Endothelial cell (in vitro differentiated cells): ENCODE data around the gene ITGA8. TPM values are rescaled to one million over a fixed set of nuclear protein-coding genes. Genes with fewer than 3 reads are reported as not detected.
"Not testable (repeated sequence)": the region's sequence is repeated elsewhere in the genome, so short reads cannot be mapped to it uniquely, and the experiment has no call there.

Experiments
- DNase-seq: peaks from one replicate; pipeline ENCODE4 v3.0.0; 2021; ENCODE audit warnings: low spot score
- H3K27ac Mint-ChIP-seq: one replicate; pipeline ENCODE4 v1.8.0; 2021; ENCODE audit warnings: mixed read lengths, inconsistent platforms; ENCODE audit not compliant: unreplicated experiment
- H3K27me3 Mint-ChIP-seq: one replicate; pipeline ENCODE4 v1.8.0; 2021; ENCODE audit warnings: mild to moderate bottlenecking, moderate library complexity, mixed read lengths, inconsistent platforms; ENCODE audit not compliant: unreplicated experiment
- H3K36me3 Mint-ChIP-seq: one replicate; pipeline ENCODE4 v1.8.0; 2021; ENCODE audit warnings: mild to moderate bottlenecking, low read depth, mixed read lengths, inconsistent platforms; ENCODE audit not compliant: unreplicated experiment
- H3K4me1 Mint-ChIP-seq: one replicate; pipeline ENCODE4 v1.8.0; 2021; ENCODE audit warnings: mild to moderate bottlenecking, mixed read lengths, inconsistent platforms; ENCODE audit not compliant: unreplicated experiment
- H3K4me3 Mint-ChIP-seq: one replicate; pipeline ENCODE4 v1.8.0; 2021; ENCODE audit warnings: mild to moderate bottlenecking, mixed read lengths, inconsistent platforms; ENCODE audit not compliant: unreplicated experiment
- H3K9me3 Mint-ChIP-seq: one replicate; pipeline ENCODE4 v1.8.0; 2021; ENCODE audit warnings: mixed read lengths, inconsistent platforms; ENCODE audit not compliant: unreplicated experiment
- CTCF ChIP-seq: fragments of 200-600 bp; sonication (generic); IDR thresholded peaks from one replicate; pipeline ENCODE4 v1.5.0; 2021; ENCODE audit warnings: antibody characterized with exemption; ENCODE audit not compliant: unreplicated experiment
- total RNA-seq: library from RNA; stranded (reverse); fragmentation: NEBNext Ultra II Directional; extraction: Animal tissue kit (Norgen Biotek cat#: 25700); gene quantifications from one replicate; pipeline ENCODE4 v1.2.1, GENCODE V29; 2021; ENCODE audit not compliant: unreplicated experiment

The ITGA8 gene
- total RNA-seq, 1 donor from 2014 or later, result 0.51 TPM

GRCh38 chr10:15478429-15478828 is 241.3 kb downstream of the ITGA8 start:
- DNase-seq, result no peak
- H3K4me3 Mint-ChIP-seq, result no peak overlapping the region
- no peak overlapping the region for H3K27ac Mint-ChIP-seq
- H3K36me3 Mint-ChIP-seq, result peaks cover 5% of the 10 kb centered on the region
- no peaks in the 10 kb centered on the region for H3K27me3 Mint-ChIP-seq
- H3K9me3 Mint-ChIP-seq, result no peaks in the 10 kb centered on the region
- no peak for TF ChIP-seq CTCF
- peaks cover 22% of the 10 kb centered on the region for H3K4me1 Mint-ChIP-seq

GRCh38 chr10:15476337-15476736 is 243.4 kb downstream of the ITGA8 start:
- H3K36me3 Mint-ChIP-seq, result peaks cover 5% of the 10 kb centered on the region
- no peaks in the 10 kb centered on the region for H3K9me3 Mint-ChIP-seq
- H3K4me3 Mint-ChIP-seq, result no peak overlapping the region
- H3K27ac Mint-ChIP-seq, result no peak overlapping the region
- no peaks in the 10 kb centered on the region for H3K27me3 Mint-ChIP-seq
- TF ChIP-seq CTCF, result no peak
- peaks cover 35% of the 10 kb centered on the region for H3K4me1 Mint-ChIP-seq
- DNase-seq, result no peak

- not testable (repeated sequence) for H3K27me3 Mint-ChIP-seq, H3K4me3 Mint-ChIP-seq, H3K27ac Mint-ChIP-seq, H3K36me3 Mint-ChIP-seq, H3K9me3 Mint-ChIP-seq, DNase-seq
- H3K4me1 Mint-ChIP-seq, result peaks cover 35% of the 10 kb centered on the region
These were observed 244.3 kb downstream of the ITGA8 start for GRCh38 chr10:15475439-15475838.

GRCh38 chr10:15474671-15475070 is 245.1 kb downstream of the ITGA8 start:
- TF ChIP-seq CTCF, result no peak
- Mint-ChIP-seq H3K36me3 (peaks cover 5% of the 10 kb centered on the region), H3K4me1 (peaks cover 35% of the 10 kb centered on the region), H3K27me3 (no peaks in the 10 kb centered on the region), H3K9me3 (no peaks in the 10 kb centered on the region), H3K4me3 (no peak overlapping the region), H3K27ac (no peak overlapping the region)
- no peak for DNase-seq

- no peak for TF ChIP-seq CTCF
- DNase-seq, result no peak
- no peak overlapping the region for H3K4me3 Mint-ChIP-seq
- H3K27ac Mint-ChIP-seq, result peak overlapping the region; percentile 74
- no peaks in the 10 kb centered on the region for H3K9me3 Mint-ChIP-seq
- peaks cover 5% of the 10 kb centered on the region for H3K36me3 Mint-ChIP-seq
- peaks cover 2% of the 10 kb centered on the region for H3K27me3 Mint-ChIP-seq
- H3K4me1 Mint-ChIP-seq, result peaks cover 30% of the 10 kb centered on the region
These were observed 246.3 kb downstream of the ITGA8 start for GRCh38 chr10:15473396-15473767.
